HT-29 (cell line): Measurements from ENCODE around the gene CBX4. TPM values are rescaled to one million over a fixed set of nuclear protein-coding genes. Genes with fewer than 3 reads are reported as not detected.

Experiments
- DNase-seq: peaks from one replicate; pipeline ENCODE4 v3.0.0-alpha.2; 2015; ENCODE audit warnings: low spot score
- total RNA-seq: library from RNA; depleted of rRNA; stranded (reverse); fragments of >200 nt; shearing (Covaris generic); gene quantifications from 2 replicates; pipeline ENCODE4 v1.2.3, GENCODE V29; 2014; rRNA removed

Gene CBX4
- 71.4 and 72.0 TPM in 2 replicates for total RNA-seq

DNA sequence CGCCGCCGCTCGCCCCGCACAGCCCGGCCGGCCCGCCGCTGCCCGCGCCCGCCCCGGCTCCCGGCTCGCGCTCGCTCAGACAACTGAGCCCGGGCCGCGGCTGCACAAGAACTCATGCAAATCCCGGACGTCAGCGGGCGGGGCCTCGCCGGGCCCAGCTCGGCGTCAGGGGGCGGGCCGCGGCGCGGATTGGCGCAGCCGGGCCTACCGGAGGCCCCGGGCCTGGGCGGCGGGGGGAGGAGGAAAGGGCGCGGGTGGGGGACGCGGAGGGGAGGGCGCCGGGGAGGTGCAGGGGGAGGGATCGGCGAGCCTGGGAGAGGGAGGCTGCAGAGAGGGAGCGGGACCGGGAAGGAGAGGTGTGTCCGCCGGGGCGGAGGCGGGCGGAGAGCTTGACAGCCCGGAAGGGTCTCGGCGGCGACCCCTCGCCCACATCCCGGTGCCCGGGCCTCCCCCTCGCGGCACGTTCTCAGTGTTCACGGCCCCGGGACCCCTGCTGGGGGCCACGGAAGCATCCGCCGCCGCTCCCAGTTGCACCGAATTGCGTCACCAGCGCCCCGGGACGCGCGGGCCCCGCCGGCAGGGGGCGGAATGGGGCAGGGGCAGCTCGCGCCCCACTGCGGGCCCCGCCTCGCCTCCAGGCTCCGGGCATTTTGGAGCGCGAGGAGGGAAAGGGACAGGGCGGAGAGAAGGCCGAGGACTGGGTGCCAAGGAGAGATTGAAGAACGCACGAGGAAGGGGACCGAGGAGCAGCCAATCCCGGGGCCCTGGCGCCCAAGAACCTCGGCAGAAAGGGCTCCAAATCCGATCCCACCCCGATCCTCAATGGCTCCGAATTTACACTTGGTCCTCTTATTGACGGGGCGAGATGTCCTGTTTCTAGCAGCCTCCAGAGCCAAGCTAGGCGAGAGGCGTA is at the start of gene CBX4:
CBX4 (minus strand) TSS at position 85 of the 913 bp plus-strand sequence. CDS start 189 bp downstream, outside the sequence.
- peak; percentile 93 for DNase-seq

DNA sequence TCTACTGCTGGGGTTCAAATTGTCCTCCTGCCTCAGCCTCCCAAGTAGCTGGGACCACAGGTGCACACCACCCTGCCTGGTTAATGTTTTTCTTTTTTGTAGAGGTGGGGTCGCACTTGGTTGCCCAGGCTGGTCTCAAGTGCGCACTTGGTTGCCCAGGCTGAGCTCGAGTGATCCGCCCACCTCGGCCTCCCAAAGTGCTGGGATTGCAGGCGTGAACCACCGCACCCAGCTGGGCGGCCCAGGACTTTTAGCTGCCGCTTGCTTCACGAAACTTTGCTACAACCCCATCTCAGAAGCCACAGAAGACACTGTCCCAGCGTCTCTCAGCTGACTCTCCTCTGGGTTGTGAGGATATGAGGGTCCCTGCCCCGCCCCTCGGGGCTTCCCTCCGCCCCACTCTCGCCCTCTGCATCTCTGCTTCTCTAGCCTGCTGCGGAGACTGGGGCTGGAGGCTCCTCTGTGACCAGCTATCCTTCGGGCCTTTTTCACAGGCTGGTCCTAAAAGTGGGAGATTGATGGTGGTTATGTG is 48.8 kb upstream of the CBX4 start:
- DNase-seq = no peak

DNA sequence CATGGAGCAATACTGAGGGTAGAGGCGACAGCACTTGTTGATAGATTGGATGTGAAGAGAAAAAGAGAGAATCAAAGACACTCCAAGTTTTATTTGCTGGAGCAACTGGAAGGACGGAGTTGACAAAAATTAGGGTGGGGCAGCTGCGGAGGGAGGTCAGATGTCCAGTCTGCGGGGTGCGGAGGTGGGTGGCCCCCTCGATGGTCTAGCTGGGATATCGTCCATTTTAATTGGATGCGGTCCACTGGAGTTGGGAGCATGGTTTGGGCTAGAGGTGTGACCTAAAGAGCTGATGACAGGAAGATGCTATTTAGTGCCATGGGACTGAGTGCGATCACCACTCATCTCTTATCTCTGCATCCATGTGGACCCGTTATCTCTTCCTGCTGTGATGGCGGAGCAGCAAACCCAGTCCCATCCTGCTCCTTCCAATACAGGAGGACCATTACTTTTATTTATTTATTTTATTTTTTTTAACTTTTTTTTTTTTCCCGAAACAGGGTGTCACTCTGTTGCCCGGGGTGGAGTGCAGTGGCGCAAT is 48.3 kb upstream of the CBX4 start:
- no peak for DNase-seq

DNA sequence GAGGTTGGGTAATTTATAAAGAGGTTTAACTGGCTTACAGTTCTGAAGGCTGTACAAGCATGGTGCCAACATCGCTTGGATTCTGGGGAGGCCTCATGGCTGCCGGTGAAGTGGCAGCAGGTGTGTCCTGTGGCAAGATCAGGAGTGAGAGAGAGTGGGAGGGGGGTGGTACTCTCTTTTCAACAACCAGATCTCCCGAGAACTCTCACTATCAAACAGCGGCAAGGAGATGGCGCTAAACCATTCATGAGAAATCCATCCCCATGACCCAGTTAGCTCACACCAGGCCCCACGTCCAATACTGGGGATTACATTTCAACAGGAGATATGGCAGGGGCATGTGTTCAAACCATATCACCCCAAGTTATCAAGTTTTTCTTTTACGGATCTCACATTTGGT is 44.0 kb upstream of the CBX4 start:
- no peak for DNase-seq

DNA sequence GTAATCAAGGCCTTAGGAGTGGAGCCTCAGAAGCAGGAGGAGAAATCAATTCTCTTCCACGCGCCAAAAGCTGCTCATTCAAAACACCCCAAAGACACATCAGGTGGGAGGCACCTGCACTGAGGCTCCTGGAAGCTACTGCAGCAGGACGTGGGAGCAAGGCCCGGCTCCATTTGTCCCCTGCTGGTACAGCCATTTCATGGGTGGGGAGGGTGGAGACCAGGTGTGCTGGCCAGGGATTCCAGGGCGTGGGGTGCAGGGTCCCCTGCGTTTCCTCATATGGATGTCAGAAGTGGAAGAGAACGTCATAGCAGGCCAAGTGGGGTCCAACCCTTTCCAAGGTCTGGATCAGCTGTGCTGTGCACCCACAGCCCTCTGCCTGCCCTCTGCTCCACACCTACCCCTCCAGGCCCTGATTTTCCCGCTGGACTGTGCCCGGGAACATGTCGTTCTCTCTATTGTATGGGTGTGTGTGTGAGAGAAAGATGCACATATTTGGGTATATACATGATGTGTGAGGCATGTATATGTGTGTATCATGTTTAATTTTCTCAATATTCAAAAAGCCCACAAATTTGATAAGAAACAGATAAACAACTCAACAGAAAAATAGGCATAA is 39.2 kb upstream of the CBX4 start:
- no peak for DNase-seq

DNA sequence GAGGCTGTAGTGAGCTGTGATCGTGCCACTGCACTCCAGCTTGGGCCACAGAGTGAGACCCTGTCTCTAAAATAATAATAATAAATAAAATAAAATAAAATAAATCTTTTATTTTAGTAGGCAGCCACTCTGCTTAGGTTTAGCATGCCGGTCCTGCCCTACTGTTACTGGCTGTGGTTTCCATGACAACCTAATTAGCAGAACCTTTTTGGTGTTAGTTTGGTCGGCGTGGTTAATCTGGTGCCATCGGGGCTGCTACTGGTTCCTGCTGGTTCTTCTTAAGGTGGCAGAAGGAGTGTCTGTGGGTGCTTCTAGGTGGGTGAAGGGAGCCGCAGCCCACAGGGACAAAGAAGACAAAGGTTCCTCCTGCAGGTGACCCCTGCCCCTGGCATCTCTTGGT is 37.8 kb upstream of the CBX4 start:
- no peak for DNase-seq

DNA sequence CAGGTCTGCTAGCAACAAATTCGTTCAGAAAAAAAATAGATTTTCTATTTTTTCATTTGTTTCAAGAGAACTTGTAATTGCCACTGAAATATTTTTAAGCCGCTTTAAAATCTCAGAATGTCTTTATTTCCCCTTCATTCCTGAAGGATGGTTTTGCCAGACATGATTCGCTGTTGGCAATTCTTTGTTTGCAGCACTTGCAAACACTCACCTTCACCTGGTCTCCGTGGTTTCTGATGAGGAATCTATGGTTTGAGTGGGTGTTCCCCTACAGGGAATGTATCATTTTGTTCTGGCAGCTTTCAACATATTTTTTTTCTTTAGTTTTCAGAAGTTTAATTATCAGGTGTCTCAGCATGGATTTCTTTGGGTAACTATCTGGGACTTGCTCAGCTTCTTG is 36.3 kb upstream of the CBX4 start:
- DNase-seq = no peak

DNA sequence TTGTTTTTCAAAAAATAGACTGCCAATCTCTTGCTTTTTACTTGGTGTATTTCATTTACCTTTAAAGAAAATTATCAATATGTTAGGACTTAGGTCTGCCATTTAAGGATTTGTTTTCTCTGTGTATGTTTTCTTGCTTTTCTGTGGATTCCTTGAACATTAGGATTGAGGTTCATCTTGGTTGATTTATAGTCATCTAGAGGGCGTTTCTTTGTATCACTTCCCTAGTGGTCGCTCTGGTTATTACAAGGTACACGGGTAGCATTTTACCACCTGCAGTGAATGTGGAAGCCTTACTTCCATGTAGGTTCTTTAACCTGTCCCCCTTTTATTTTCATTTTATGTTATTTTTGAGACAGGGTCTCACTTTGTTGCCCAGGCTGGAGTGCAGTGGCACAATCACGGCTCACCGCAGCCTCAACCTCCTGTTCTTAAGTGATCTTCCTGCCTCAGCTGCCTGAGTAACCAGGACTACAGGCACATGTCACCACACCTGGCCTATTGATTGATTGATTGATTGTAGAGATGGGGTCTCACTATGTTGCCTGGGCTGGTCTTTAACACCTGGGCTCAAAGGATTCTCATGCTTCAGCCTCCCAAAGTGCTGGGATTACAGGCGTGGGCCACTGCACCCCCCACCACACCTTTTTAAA is 35.2 kb upstream of the CBX4 start:
- DNase-seq = peak; percentile 79

DNA sequence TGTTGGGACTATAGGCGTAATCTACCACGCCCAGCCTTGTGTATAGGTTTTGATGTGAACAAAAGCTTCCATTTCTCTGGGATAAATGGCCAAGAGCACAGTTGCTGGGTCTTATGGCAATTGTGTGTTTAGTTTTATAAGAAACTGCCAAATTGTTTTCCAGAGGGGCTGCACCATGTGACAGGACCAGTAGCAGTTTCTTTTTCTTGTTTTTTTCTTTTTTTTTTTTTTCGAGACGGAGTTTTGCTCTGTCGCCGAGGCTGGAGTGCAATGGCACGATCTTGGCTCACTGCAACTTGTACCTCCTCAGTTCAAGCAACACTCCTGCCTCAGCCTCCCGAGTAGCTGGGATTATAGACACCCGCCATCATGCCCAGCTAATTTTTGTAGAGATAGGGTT is 34.3 kb upstream of the CBX4 start:
- no peak for DNase-seq

DNA sequence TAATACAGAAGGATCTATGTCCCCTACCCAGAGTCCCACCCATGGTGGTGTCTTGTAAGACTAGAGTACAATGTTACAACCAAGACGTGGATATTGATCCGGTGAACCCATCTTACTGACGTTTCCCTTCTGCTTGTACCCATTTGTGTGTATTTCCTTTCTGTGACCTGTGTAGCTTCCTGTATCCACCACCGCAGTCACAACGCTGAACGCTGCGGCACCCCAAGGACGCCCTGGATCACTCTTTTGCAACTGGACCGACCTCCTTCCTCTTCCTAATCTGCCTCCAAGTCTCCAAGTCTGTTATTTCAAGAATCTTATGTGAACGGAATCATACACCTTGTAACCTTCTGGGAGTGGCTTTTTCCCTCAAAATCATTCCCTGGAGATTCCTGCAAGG is 33.5 kb upstream of the CBX4 start:
- no peak for DNase-seq

DNA sequence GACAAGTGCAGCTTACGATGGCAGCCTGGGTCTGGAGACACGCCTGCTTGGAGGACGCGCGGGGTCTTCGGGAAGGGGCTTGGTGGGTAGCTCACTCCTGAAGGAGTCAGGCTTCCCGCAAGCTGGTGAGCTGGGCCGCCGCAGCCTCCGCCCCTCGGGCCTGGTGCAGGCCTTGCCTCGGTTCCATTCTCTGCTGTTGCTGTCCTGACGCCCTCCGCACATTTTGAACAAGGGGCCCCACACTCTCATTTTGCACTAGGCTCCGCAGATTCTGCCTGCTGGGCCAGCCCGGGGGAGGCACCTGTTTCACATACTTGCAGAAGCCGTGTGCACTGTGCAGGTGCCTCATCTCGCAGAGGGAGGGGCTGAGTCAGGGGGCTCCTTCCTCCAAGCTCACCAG is 31.9 kb upstream of the CBX4 start:
- DNase-seq = no peak

DNA sequence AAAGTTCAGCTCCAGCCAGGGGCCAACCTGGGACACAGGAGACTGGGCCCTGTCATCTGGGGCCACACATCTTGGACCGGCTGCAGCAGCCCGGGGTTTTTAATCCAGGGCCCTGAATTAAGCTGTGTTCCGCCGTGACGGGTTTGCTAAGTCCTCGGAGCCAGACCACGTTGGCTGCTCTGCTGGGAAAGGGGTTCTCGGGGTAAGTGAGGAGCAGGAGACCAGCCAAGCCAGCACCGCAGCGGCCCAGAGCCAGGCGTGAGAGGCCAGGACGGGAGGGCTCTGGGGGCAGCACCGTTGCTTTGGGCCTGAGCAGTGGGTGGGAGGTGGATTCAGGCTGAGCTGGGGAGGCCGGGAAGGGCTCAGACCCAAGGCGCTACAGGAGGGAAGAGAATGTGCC is 31.3 kb upstream of the CBX4 start:
- no peak for DNase-seq

DNA sequence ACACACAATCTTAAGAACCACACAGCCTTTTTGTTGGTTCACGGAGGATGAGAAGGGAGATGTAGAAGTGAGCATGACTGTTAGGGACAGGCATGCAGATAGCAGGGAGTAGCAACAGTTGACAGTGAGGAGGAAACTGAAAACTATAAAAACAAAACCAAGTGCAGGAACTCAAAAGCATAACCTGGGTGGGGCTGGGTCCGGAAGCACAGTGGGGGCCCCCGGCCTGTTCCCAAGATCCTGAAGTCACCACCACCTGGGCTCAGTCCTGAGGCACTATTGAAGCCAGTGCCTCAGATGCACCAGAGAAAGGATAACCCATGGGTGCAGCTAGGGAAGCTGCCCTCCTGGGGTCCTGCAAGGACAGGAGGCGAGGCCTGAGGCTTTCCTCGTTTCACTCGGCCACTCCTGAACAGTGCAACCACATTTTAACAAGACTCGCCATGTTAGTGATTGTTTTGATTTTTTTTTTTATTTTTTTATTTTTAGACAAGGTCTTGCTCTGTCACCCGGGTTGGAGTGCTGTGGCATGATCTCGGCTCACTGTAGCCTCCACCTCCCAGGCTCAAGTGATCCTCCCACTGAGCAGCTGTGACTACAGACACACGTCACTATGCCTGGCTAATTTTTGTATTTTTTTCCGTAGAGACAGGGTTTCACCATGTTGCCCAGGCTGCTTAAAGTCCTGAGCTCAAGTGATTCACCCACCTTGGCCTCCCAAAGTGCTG is 27.7 kb upstream of the CBX4 start:
- DNase-seq = peak; percentile 16

DNA sequence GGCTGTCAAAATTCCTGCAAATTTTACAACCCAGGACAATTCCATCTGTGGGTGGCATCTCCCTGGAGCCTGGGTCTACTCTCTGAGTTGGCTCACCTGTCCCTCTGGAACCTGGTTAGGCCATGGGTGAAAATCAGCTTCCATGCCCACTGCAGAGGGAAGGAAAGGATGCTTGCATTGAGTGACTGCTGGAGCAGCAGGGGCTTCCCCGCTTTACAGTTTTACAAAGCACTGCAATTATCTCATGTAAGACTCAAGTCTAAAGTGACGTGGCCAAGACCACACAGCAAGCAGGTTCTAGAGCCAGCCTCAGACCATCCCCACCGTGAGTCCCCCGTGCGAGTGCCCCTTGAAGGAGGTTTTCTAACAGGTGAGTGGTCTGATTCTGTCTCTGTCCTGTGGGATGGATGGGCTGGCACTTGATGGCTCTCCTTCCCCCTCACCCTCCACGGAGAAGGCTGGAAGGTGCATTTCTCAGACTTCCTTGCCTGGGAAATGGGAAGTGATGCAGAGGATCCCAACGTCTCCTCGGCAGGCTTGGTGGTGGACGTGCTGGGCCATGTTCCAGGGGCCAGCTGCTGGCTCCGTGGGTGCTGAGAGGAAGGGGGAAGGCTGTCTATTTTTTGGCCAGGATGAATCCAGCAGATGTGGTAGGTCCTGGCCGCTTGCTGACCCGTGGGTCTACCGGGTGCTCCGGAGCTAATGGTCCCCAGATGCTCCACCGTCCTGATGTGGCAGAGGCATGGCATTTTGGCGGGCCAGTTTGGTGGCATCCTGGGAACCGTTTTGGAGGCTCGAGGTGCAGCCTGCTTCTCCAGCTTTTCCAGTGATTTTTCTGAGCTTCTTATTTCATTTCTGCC is 26.3 kb upstream of the CBX4 start:
- no peak for DNase-seq

DNA sequence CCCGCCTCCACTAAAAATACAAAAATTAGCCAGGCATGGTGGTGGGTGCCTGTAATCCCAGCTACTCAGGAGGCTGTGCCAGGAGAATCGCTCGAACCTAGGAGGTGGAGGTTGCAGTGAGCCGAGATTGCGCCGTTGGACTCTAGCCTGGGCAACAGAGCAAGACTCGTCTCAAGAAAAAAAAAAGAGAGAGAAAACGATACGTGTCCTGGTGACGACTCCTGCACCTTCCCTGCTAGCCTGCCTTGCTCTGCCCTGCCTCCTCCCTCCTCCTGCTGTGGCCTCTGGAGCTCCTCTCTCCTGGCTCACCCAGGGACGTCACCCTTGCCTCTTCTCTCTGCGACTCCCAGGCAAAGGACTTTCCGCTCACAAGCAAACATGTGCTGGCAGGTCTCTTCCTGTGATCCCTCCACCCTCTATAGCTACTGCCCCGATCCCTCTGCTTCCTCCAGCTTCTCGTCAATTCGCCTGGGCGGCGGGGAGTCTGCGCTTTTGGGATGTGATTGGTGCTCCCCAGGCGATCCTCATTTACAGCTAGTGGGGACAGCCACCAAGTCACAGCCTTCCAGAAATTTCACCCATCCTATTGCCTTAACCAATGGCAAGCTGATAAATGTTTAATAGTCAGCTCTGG is 25.5 kb upstream of the CBX4 start:
- no peak for DNase-seq

DNA sequence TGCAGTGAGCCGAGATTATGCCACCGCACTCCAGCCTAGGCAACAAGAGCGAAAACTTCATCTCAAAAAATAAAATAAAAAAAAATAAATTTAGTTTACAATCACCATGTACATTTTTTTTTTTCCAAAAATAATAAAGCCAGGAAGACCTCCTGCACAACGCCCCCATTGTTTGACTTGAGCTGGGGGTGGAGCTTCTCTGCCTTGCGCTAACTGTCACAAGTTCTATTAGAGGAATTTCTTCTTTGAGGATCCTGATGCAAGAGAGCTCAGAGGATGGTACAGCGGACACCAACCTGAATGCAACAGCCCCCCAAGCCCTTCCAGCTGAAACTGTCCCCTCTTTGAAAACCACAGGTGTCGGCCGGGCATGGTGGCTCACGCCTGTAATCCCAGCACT is 24.9 kb upstream of the CBX4 start:
- no peak for DNase-seq

DNA sequence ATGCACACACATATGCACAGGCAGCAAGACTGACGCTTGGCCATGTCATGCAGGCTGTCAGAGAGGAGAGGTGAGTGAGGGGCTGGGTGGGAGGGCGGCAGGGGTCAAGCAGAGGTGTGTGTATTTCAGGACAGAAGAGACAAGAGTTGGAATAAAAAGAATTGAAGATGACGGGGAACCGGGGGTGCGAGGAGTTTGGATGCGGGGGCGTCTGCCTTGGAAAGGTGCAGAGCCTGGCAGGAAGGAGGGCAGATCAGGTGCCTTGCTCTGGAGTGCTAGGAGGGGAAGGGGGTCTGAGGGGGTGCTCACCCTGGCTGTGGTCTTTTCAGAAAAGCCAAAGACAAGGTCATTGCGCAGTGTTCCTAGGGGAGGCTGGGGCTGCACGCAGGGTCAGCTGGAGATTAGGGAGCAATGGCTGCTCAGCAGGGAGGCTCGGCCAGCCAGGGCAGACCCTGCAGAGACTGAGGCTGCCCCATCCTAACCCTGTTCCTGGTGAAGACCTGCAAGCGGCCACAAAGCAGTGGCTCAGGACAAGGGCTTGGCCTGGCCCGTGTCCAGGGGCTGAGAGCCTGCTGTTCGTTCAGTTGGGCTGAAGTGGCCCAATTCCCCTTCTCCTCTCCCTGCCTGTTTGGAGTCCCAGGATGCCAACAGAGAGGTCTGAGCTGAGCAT is 23.7 kb upstream of the CBX4 start:
- DNase-seq = no peak

DNA sequence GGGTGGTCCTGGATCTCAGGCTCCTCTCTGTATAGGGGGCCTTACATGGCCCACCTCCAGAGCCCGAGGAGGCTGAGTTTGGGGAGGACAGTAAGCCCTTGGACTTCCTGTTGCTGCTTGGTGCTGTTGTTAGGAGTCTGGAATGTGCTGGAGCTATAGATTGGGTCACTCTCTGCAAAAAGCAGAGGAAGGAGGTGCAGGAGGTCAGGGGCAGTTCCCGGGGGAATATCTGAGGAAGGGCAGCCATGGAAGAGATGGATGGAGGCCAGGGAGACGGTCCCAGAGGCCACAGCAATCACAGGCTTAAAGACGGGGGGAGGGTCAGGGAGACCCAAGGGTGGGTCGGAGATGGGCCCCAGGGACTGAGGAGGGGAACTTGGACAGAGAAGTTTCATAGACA is 23.0 kb upstream of the CBX4 start:
- DNase-seq = no peak
